NB4 (cell line): ENCODE data around the gene SCEL.

Source experiments
- DNase-seq: peaks from one replicate; pipeline ENCODE4 v3.0.0; 2010; ENCODE audit warnings: low read depth
- H3K4me3 ChIP-seq: one replicate; pipeline ENCODE4 v1.5.1; 2011; ENCODE audit warnings: mild to moderate bottlenecking, low read depth, low read length, moderate library complexity
- CTCF ChIP-seq: IDR thresholded peaks from one replicate; pipeline ENCODE4 v1.5.1; 2012; ENCODE audit warnings: low read depth, low read length
- MAX ChIP-seq: IDR thresholded peaks from 2 replicates; pipeline ENCODE4 v1.6.1; 2011; ENCODE audit warnings: low read depth, low read length
- MYC ChIP-seq: IDR thresholded peaks from 2 replicates; pipeline ENCODE4 v1.6.1; 2011; ENCODE audit warnings: low read depth, low read length
- POLR2A ChIP-seq: IDR thresholded peaks from 2 replicates; pipeline ENCODE4 v1.6.1; 2011; ENCODE audit warnings: mild to moderate bottlenecking; ENCODE audit not compliant: insufficient read length; ENCODE audit errors: extremely low read depth

Gene SCEL

GRCh38 chr13:77595166-77595810 is 59.8 kb downstream of the SCEL start:
- no peak for TF ChIP-seq CTCF
- TF ChIP-seq MAX, result no peak
- TF ChIP-seq POLR2A, result no peak
- TF ChIP-seq MYC, result no peak
- no peak for DNase-seq
- no peak overlapping the region for H3K4me3 ChIP-seq

GRCh38 chr13:77596777-77597176 is 61.3 kb downstream of the SCEL start:
- H3K4me3 ChIP-seq, result no peak overlapping the region
- DNase-seq, result no peak
- TF ChIP-seq MYC (no peak), CTCF (no peak)

- no peak for DNase-seq
- no peak overlapping the region for H3K4me3 ChIP-seq
- no peak for TF ChIP-seq POLR2A
- no peak for TF ChIP-seq MAX
- TF ChIP-seq MYC, result no peak
- TF ChIP-seq CTCF, result no peak
These were observed 63.8 kb downstream of the SCEL start for GRCh38 chr13:77599351-77599750.

- H3K4me3 ChIP-seq, result no peak overlapping the region
- no peak for DNase-seq
- no peak for TF ChIP-seq POLR2A
- TF ChIP-seq MAX, result no peak
- no peak for TF ChIP-seq MYC
- TF ChIP-seq CTCF, result no peak
These were observed 65.2 kb downstream of the SCEL start for GRCh38 chr13:77600701-77601100.

GRCh38 chr13:77611068-77611467 is 75.6 kb downstream of the SCEL start:
- H3K4me3 ChIP-seq, result no peak overlapping the region
- no peak for DNase-seq
- TF ChIP-seq MYC (no peak), MAX (no peak), POLR2A (no peak), CTCF (no peak)

- H3K4me3 ChIP-seq, result no peak overlapping the region
- no peak for DNase-seq
- TF ChIP-seq POLR2A, result no peak
- TF ChIP-seq MAX, result no peak
- TF ChIP-seq MYC, result no peak
- TF ChIP-seq CTCF, result no peak
These were observed 80.5 kb downstream of the SCEL start for GRCh38 chr13:77616027-77616426.
